ENCODE results near the gene ACVR1. TPM values are rescaled to one million over a fixed set of nuclear protein-coding genes. Genes with fewer than 3 reads are reported as not detected.
A peak's percentile ranks its signal among the peaks of the same experiment; 100 is the strongest.

ACVR1 gene
- total RNA-seq, 1 experiment from 2014 or later, result 12.6 TPM

DNA sequence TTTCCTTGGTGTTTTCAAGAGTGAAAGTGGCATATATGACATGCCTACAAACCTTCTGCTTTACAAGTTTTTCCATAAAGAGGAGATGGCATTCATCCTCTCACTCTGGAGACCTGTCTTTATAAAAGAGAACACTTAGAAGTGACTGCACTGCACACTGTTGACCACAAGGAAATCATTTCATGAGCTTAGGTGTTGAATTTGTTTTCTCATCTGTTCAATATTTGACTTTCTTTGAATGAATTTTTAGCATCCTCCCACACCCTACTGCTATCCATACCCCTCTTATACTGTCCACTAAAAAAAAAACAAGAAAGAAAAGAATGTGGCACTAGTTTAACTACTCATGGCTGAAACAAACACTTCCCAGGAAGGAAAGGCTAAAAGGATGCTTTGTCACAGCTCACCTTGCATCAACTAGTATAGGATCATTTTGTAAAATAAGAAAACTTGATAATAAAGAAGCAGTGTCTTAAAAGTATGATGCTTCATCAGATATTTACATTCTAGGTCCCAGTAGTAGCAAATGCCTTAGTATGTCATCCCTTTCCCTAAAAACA is 83.0 kb downstream of the ACVR1 start:
- no peak for DNase-seq (ENCODE audit: low read depth)

DNA sequence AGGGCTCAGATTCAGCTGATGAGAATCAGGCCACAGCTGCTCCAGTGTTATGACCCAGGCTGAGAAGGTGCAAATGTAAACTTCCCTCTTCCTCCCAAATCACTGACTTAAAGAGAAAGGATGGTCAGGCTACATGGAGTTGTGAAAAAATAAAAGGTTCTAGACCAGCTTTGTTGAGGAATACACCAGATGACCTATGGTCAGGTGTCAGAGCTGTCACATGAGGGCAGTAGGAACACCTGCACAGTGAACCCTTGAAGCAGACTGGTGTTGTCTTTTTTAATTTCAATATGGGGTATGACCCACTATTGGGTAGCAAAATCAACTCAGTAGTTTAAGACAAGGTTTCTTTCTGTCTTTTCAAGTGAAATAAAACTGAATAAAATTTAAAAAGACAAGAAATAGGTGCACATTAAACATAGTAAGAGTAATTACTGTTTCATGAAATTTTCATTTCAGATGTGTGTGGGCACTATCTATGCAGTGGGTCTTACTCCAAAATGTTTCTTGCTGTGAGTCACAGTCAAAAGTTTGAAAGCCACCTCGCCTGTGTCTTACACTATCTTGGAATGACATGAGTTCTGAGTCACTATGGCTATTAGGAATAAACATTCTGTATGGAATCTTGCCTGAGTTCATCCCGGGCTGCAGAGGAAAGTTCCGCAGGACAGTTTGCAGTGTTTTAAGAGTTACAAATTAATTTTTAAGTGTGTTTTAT is 83.6 kb downstream of the ACVR1 start:
- peak; percentile 66 for DNase-seq (ENCODE audit: low read depth)

DNA sequence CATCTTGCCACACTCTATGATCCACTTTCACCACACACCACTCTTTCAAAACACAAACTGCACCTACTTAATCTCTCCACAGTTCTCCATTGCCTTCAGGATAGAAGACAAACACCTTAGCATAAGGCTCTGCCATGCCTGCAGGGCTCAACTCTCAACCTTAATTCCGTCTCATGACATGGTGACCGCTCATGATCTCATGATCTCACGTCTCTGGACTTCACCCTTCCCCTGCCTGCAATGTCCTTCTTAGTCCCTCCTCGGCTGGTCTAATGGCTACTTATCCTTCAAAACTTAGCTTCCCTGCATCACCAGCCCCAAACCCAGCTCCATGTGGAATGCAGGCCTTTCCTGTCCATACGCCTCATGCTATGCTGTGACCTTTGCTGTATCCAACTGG is 85.3 kb downstream of the ACVR1 start:
- no peak for DNase-seq (ENCODE audit: low read depth)

DNA sequence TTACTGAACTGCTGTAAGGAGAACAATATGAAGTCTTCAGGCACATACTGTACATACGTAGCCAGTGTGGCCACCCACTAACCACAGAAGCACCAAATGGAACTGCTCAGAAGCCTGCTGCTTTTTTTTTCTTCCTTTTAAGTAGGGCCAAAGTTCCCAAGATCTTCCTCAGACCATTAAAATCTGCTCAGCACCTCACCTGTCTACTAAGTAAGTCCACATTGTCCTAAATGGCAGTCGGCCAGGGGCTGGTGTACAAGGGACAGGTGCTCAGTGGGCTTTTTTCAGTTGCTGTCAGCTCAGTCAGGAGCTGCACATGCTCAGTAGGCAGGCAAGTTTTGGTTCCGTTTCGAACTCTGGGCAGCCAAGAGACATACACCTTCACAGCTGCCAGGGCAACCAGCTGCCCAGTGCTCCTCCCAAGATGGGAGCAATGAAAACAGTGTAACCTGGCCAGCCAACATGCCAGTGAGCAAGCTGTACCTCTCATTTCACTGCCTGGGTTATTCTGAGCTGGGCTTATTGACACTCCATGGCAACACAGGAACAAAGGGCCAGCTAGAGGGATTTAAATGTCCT is 86.1 kb downstream of the ACVR1 start:
- no peak for DNase-seq (ENCODE audit: low read depth)

DNA sequence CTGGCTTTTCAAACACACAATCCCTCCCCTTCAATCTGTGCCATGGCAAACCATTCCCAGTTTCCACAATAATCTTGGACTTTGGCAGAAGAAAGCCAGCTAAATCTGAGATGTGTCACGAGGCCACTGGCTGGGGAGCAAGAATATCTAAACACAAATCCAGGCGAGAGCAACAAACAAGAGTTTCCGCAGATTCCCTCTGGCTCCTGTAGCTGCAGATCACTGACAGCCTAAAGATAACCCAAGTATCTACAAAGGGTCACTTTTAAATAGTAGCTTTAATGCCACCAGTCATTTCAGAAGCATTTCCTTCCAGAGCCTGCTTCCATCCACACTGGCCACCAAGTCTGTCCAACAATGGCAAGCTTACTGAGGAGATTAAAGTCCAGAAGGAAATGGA is 86.9 kb downstream of the ACVR1 start:
- DNase-seq (ENCODE audit: low read depth), result no peak

DNA sequence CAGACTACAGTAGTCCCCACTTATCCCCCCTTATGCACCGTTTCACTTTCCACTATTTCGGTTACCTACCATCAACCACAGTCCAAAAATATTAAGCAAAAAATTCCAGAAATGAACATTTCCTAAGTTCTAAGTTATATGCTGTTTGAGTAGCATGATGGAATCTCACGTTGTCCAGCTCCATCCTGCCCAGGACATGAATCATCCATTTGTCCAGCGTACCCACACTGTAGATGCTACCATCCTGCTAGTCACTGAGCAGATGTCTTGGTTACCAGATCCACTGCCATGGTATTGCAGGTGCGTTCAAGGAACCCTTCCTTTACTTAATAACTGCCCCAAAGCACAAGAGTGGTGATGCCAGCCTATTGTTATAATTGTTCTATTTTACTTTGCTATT is 87.9 kb downstream of the ACVR1 start:
- peak; percentile 56 for DNase-seq (ENCODE audit: low read depth)

DNA sequence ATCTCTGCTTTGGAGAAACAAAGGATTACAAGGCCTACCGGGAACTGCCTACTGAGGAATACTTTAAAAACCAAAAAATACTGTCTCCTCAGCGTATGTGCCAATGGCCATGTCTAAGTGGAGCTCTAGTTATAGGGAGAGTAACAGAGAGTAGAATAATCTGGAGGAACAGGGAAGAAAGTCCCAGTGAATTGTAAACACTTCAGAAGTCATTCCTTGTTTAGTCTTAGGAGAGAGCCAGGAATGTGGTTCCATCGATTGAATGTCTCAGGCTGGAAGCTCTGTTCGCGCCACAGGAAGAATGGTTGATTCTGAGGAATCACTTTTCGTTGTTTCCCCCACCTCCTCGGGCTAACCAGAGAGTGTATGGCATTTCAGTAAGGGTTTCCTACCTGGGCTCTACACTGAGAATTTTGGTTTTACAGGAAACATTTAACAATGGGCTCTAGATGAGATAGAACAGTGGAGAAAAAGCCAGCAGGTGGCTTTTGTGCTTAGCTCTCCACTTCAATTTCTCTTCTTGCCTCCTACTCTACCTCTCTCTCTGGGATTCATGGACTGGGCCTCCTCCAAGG is 88.7 kb downstream of the ACVR1 start:
- DNase-seq (ENCODE audit: low read depth), result no peak

DNA sequence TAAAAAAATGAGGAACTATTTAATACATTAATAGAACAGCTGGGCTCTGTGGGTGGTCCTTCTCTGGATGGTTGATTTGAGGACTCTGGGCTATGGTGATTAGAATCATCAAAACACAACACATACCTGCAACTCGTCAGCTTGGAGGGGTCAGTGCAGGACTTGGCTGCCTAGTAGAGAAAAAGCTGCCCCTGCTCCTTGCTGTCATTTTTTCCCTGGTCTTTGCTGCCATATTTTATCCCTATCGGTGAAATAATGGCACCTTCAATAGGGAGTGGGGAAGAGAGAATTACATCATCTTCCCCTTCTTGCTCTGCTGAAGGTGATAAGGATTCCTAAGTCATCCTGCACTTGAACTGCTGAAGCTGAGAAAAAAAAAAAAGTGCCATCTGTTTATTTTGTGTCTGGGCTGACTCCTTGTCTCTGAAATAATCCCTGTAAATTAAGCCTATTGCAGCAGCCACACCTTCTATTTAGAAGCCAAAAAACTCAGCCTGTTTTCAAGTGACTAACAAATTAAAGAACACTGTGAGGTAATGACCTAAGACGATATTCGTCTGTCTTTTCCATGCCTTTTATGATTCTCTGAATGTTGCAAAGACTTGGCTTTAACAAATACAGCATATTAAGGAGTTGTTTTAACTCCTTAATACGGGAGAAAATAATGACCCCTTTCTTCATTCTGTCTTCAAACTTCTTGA is 89.3 kb downstream of the ACVR1 start:
- no peak for DNase-seq (ENCODE audit: low read depth)

DNA sequence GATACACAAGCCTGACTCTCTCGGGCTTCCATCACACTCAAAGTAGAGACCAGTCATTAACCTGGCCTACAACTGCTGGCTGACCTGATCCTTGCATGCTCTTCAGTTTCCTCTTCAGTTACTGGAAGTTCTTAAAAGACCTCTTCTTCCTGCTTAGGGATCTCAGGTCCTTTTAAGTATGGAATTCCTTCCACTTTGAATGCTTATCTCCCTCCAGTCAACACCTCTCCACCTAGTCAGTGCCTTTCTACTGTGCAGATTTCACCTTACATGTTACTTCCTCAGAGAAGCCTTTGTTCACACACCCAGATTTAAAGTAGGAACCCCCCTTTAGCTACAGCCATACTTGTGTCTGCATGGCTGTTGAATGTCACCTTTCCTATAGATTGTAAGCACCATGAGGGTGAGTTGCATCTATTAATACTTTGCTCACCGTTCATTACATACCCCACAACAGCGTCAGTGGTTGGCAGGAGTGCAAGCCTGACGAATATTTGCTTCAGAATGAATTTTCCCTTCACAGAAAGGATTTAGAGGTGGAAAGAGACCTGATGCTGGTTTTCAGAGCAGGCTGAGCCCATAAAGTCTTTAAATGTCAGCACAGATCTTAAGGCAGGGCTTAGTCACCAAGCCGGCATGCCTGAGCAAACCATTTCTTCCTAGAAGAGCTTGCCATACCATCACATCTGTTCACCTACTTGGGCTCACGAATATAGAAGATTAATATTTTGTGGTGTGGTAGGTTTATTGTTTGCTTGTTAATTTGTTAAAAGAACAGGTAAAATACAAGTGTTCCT is 90.1 kb downstream of the ACVR1 start:
- no peak for DNase-seq (ENCODE audit: low read depth)

DNA sequence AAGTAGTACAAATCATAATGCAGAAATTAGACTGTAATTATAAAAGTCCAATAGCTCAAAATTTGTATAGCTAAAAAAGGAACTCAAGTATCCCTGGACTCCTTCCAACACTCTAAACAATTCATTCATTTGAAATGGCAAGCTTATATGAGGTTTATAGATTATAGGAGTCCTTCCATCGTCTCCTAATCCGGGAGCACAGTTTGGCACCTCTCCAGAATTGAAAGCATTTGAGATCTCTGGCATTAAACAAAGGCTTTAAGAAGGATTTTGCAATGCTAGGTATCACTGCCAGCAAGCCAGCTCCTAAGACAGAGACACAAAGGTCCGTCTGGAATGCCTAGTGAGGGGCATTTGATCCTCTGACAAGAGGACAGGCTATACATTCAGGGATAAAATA is 90.9 kb downstream of the ACVR1 start:
- DNase-seq (ENCODE audit: low read depth), result no peak

DNA sequence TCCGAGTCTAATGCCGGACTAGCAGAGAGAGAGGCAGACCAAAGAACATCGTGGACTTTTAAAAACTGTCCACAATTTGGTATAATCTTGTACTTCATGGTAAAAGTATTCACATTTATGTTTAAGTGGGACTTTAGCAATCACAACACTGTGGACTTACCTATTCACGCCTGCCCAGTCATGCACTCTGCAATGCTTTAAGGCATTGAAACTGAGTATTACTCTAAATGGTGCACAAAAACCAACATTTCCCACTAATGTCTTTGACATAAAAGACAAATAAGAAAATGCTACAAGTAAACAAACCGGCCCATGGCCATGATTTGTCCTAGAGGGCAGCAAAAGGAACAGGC is 91.3 kb downstream of the ACVR1 start:
- DNase-seq (ENCODE audit: low read depth), result no peak

DNA sequence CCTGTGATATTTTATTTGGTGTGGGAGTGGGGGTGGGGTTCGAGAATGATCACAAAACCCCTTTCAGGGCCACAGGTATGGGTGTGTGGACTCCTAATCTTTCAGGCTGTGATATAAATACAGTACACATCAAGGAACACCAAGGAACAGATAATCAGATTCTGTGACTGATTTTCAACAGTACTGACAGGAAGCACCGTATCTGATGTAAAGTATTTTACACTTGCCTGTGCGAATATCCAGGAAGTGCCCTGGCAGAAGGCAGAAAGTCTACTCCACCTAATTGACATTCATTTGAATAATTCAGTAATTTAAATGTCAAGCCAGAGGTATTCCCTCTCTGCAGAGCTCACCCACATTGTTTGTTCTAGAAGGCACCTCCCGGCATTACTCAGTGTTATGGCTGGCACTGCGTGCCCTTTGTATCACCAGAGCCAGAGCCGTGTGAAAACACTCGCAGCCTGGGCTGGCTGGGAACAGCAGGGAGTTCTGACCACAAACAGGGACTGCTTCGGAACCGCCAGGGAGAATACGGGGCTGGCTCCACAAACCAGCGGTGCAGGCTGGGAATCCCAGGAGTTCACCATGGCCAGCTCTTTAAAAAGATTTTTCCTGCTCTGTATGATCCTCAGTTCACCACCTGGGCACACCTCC is 91.8 kb downstream of the ACVR1 start:
- peak; percentile 87 for DNase-seq (ENCODE audit: low read depth)

DNA sequence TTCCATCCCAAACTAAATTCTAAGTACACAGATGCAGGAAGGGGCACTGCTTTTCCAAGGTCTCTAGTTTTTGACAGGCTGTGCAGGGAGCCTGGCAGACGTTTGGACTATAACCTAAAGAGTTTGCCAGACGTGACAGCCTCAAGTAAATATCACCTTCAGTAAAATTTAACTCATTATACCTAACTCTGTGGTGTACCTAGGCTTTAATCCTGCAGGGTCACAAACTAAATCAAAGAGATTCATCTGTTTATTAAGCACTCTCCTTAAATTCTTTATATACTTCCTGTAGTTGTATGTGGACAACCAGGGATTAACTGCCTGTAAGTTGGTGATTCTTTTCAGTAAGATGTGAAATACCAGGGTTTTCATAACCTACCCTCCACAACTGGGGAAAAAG is 92.9 kb downstream of the ACVR1 start:
- DNase-seq (ENCODE audit: low read depth), result no peak

DNA sequence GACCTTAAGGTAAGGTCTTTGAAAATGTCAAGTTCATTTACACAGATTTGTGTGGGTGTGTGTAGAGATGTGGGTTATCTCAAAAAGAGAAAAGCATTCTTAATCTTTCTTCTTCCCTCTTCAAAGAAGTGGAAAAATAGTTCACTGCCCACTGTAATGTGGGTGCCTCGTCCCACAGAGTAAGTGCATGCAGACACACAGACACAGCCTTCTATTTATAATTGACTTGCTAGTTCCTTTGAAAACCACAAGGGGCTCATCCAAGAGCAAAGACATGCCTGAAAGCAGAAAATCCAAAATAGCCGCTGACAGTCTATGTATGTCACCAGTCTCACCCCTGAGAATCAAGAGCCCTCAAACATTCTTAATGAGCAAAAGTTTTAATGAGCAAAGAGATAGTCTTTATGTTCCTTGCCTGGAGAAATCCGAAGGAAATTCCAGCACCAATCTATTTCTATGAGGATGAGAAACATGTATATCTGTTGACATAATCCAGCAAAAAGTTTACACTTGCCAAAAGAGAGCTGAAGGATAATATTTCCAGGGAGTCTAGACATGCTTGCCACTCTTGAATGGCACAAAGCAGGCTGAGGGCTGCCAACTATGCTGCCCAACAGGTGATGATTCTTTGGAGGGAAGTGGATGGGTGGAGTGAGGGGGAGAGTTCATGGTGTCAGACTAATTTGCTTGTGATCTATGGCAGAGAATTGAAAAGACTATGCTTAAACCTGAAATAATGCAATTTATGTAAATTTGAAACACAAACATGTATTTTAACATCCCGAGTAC is 93.9 kb downstream of the ACVR1 start:
- DNase-seq (ENCODE audit: low read depth), result no peak

DNA sequence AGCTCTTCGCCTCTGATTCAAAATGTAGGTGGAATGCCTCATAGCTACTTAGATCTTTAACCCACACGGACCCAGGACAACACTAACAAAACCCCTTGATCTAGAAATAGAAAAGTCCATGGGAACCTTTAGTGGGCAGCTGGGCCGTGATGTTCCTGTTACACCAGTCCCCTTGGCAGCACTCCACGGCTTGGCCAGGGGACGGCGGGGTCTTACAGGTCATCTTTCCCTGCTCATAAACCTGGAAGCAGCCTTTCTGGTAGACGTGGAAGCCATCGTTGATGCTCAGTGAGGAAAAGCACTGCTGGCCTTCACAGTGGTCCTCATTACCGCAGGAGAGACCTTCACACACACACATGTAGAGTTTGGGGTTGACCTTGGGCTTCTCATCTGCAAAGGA is 95.9 kb downstream of the ACVR1 start:
- DNase-seq (ENCODE audit: low read depth), result no peak

DNA sequence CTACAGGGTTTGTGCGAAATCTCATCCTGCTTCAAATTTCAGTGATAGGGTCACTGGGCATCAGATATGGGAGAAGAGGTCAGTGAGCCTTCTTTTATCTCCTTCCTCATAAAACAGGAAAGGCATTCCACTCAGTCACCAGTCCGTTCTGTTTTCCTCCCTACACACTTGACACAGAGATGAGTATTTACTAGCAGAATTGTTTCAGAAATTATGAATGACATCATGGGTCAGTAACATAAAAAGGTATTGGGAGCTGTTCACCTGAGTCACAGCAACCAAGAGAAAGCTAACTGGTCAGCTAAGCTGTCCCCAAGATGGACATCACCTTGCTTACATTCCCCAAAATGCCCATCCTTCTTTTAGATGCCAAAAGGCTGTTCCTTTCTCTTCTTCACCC is 96.3 kb downstream of the ACVR1 start:
- no peak for DNase-seq (ENCODE audit: low read depth)

DNA sequence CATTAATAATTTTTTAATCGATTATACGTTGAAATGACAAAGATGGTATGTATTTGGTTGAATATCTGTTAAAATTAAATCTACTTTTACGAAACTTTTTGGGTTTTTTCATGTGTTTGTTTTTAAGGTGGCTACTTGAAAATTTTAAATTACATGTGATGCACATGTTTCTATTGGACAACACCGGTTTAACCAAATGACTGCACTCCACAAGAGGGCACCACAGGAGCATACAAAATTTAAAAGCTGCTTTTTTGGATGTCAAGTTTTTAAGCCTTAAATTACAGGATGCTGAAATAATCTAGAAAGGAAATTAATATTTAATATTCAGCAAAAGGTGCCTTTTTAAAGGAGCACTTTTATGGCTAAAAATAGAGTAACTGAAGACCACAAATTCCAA is 98.7 kb downstream of the ACVR1 start:
- DNase-seq (ENCODE audit: low read depth), result peak; percentile 48

DNA sequence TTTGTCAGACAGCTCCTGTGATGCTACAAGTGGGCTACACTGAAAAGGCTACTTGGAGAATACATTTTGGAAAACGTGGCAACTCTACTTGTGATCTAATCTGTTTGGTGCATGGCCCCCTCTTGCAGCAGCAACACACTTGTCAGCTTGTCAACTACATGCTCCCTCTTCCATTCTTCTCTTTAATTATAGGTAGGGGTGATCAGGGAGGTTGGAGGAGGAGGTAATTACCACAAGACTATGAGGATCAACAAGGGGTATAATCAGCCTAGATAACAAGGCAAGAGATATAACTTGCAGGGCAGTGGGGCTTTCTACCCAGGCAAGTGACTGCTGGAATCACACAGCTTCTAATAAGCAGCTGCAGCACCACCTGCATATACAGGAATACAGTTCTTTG is 104.9 kb downstream of the ACVR1 start:
- DNase-seq (ENCODE audit: low read depth), result no peak

DNA sequence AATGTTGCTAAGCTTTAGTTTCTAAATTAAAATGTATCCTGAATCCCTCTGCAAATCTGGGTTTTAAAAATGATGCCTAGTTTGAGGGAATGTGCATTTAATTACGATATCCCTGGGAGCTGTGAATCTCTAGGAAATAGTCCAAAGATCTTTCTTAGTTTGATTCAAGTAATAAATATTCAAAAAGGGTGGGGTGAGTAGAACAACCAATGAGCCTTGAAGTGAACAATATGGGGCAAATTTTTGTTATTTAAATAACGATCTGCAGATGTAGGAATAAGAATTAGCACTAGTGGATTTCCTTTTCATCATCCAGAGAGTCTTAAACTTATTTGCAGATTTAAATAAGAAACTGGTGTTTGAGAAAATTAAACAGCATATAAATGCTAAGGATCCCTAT is 106.3 kb downstream of the ACVR1 start:
- no peak for DNase-seq (ENCODE audit: low read depth)

DNA sequence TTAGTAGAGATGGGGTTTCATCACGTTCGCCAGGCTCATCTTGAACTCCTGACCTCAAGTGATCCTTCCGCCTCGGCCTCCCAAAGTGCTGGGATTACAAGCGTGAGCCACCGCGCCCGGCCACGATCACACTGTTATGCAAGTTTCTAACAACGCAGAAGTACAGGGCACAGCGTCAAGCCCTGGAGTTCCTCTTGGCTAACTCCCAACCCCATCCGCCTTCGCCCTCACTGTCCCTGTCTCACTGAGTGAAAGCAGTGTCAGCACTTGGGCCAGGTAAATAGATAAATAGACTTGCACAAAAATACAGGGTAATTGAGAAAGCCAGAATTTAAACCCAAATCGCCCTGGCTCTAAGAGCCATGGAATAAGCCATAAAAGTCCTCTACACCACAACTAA is 111.7 kb downstream of the ACVR1 start:
- DNase-seq (ENCODE audit: low read depth), result no peak
